Natural killer cell (primary cell): Measurements from ENCODE around the gene ZNF532. TPM values are rescaled to one million over a fixed set of nuclear protein-coding genes. Genes with fewer than 3 reads are reported as not detected.

Experiments used
- total RNA-seq, 4 donors: library from RNA; stranded (reverse); fragments of 120-200 nt in 1 of 4; gene quantifications; one replicate each; pipeline versions ENCODE4 v1.2.3 to v1.2.4, GENCODE V29; 2013 to 2022

The ZNF532 gene
- total RNA-seq, 3 donors from 2014 or later (not counting 1 experiment from before 2014, with no cell fraction given) = 4.8 to 28.5 (median 6.1) TPM

Other genes starting within 250 kb of the ZNF532 start
- gene ALPK2, start 235.8 kb upstream of the ZNF532 start, total RNA-seq = under 1 TPM in 2 of 3 donors, not detected in 1; 0.09 to 0.75 TPM
- gene MALT1, start 193.4 kb upstream of the ZNF532 start, total RNA-seq = 10 to 100 TPM; 49.8 to 55.8 (median 54.5) TPM